Mucosa of rectum (tissue), 2 donors: Measurements from ENCODE around the gene NLRX1.
"Not testable (repeated sequence)": the region's sequence is repeated elsewhere in the genome, so short reads cannot be mapped to it uniquely, and the experiment has no call there.

Experiments used
- H3K27ac ChIP-seq, 2 donors: one replicate each; pipeline ENCODE4 v1.7.0; 2013; ENCODE audit warnings: inconsistent platforms in 2 of 2, low read depth in 2 of 2, low read length in 2 of 2
- H3K27me3 ChIP-seq, 2 donors: one replicate each; pipeline ENCODE4 v1.7.0; 2013; ENCODE audit warnings: low read length in 2 of 2; ENCODE audit not compliant: control insufficient read depth in 2 of 2, insufficient read depth in 2 of 2
- H3K36me3 ChIP-seq, 2 donors: one replicate each; pipeline ENCODE4 v1.7.0; 2013; ENCODE audit warnings: low read length in 2 of 2; ENCODE audit not compliant: control insufficient read depth in 2 of 2, insufficient read depth in 2 of 2
- H3K4me1 ChIP-seq, 2 donors: one replicate each; pipeline ENCODE4 v1.7.0; 2013; ENCODE audit warnings: low read length in 2 of 2, mild to moderate bottlenecking in 1 of 2; ENCODE audit not compliant: control insufficient read depth in 2 of 2, insufficient read depth in 2 of 2
- H3K4me3 ChIP-seq, 2 donors: one replicate each; pipeline ENCODE4 v1.7.0; 2013; ENCODE audit warnings: low read length in 2 of 2
- H3K9ac ChIP-seq, 2 donors: one replicate each; pipeline ENCODE4 v1.7.0; 2013; ENCODE audit warnings: low read length in 2 of 2, low read depth in 1 of 2, mild to moderate bottlenecking in 1 of 2
- H3K9me3 ChIP-seq, 2 donors: one replicate each; pipeline ENCODE4 v1.7.0; 2013; ENCODE audit warnings: low read length in 2 of 2; ENCODE audit not compliant: control insufficient read depth in 2 of 2
- donor health status: healthy.
- donor health status: Normal muscosa, but diverticular disease.

The NLRX1 gene

DNA sequence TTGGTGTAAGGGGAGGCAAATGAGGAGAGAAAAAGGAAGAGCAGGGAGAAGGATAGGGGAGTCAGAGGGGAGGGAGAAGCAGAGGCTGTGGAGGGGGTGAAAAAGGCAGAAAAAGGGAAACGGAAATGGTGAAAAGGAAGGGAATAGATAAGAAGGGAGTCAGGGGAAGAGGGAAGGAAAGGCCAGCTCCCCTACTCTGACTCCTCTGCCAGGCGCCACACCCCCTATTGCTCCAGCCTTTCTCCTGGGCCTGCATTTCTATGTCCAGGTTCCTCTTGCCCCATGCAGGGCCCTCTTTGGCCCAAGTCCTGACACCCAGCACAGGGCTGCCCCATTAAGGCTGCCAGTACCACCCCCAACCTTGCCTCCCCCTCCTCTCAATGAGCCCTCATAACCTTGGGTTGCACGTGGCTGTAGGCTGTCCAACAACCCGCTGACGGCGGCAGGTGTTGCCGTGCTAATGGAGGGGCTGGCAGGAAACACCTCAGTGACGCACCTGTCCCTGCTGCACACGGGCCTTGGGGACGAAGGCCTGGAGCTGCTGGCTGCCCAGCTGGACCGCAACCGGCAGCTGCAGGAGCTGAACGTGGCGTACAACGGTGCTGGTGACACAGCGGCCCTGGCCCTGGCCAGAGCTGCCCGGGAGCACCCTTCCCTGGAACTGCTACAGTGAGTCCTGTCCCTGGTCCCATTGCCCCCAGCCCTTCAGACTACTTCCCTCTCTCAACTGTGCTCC lies 13.3 kb downstream of the NLRX1 start:
- no peak overlapping the region for H3K27ac ChIP-seq

DNA sequence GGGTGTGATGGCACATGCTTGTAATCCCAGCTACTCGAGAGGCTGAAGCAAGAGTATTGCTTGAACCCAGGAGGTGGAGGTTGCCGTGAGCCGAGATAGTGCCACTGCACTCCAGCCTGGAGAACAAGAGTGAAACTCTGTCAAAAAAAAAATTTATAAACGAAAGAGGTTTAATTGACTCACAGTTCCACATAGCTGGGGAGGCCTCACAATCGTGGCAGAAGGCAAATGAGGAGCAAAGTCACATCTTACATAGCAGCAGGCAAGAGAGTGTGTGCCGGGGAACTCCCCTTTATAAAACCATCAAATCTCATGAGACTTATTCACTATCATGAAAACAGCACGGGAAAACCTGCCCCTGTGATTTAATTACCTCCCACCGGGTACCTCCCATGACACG lies 15.9 kb downstream of the NLRX1 start:
- H3K9ac ChIP-seq, H3K27me3 ChIP-seq, H3K4me3 ChIP-seq, H3K9me3 ChIP-seq, H3K27ac ChIP-seq: not testable (repeated sequence)
- Histone ChIP-seq H3K36me3 (peaks cover 7 to 14% of the 10 kb centered on the region in 2 donors), H3K4me1 (peaks cover 16 to 19% of the 10 kb centered on the region in 2 donors)

More for the DNA sequence above, 13.3 kb downstream of the NLRX1 start:
- Histone ChIP-seq H3K36me3 (peaks cover 7 to 14% of the 10 kb centered on the region in 2 donors), H3K9me3 (no peaks in the 10 kb centered on the region), H3K4me1 (peaks cover 5 to 7% of the 10 kb centered on the region in 2 donors), H3K4me3 (no peak overlapping the region), H3K9ac (no peak overlapping the region), H3K27me3 (no peaks in the 10 kb centered on the region)

DNA sequence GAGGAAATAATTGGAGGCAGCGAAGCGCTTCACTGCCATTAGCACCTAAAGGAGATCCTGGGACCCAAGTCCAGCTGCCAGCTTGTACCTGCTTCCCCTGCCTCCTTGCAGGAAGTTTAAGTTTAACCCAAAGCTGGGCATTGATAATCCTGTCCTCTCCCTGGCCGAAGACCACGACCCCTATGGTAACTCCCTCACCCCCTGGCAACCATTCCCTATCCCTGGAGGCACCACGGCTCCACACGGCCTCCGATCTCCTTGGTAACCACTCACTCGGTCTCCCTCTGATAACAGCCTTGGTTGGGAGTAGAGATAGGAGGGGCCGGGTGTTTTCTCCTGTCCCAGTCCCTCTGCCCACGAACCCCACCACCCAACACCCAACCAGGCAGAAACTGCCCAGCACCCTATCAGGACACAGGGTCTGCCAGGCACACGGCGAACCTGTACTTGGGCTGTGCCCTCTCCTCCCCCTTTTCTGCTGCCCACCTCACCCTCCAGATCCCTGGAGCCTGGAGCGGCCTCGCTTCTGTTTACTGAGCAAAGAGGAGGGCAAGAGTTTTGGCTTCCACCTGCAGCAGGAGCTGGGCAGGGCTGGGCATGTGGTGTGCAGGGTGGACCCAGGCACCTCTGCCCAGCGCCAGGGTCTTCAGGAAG lies 17.6 kb downstream of the NLRX1 start:
- H3K27me3 ChIP-seq: no peaks in the 10 kb centered on the region
- H3K4me3 ChIP-seq: peak overlapping the region; percentile 64 to 83
- peak overlapping the region; percentile 69 to 79 for H3K27ac ChIP-seq
- H3K36me3 ChIP-seq: peaks cover 0 to 13% of the 10 kb centered on the region in 2 donors
- no peaks in the 10 kb centered on the region for H3K9me3 ChIP-seq
- H3K9ac ChIP-seq: peak overlapping the region; percentile 72 to 81
- peaks cover 16 to 22% of the 10 kb centered on the region in 2 donors for H3K4me1 ChIP-seq

DNA sequence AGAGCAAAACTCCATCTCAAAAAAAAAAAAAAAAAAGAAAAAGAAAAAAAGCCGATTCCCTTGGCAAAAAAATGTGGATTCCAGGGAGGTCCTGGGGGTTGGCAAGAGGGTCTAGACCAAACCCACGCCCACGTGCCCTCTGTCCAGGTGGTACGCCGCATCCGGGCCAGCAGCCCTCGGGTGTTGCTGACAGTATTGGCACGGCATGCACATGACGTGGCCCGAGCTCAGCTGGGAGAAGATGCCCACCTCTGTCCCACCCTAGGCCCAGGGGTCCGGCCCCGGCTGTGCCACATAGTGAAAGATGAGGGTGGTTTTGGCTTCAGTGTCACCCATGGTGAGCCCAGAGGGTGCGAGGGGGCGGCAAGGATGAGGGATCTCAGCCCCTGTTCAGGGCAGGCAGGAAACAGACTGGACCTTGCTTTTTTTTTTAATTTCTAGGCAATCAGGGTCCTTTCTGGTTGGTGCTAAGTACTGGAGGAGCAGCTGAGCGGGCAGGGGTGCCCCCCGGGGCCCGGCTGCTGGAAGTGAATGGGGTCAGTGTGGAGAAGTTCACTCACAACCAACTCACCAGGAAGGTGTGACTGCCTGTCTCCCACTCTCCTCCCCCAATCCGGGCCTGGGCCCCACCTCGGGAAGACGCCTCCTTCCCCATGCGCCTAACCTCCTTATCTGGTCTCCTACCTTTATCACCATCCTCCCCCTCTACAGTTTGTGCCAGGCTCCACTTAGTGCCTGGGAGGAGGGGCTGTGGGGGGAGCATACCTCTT lies 18.8 kb downstream of the NLRX1 start:
- no peak overlapping the region for H3K27ac ChIP-seq
- no peak overlapping the region for H3K9ac ChIP-seq
- H3K27me3 ChIP-seq: no peaks in the 10 kb centered on the region
- no peak overlapping the region for H3K4me3 ChIP-seq
- H3K36me3 ChIP-seq: peaks cover 0 to 9% of the 10 kb centered on the region in 2 donors
- H3K9me3 ChIP-seq: no peaks in the 10 kb centered on the region
- H3K4me1 ChIP-seq: peaks cover 16 to 22% of the 10 kb centered on the region in 2 donors

DNA sequence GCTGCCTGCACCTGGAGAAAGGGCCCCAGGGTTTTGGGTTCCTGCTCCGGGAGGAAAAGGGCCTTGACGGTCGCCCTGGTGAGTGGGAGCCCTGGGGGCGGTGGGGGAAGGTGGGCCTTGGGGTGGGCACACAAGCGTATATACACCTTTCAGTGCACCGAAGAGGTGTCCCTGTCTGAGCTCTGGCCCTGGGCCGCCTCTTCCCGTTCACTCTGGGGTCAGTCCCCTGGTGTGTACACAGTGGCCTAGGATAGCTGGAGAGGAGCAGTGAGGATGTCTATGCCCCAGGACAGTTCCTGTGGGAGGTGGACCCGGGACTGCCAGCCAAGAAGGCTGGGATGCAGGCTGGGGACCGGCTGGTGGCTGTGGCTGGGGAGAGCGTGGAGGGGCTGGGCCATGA lies 19.5 kb downstream of the NLRX1 start:
- no peak overlapping the region for H3K4me3 ChIP-seq
- peaks cover 0 to 8% of the 10 kb centered on the region in 2 donors for H3K36me3 ChIP-seq
- no peak overlapping the region for H3K9ac ChIP-seq
- no peak overlapping the region for H3K27ac ChIP-seq
- H3K4me1 ChIP-seq: peaks cover 16 to 22% of the 10 kb centered on the region in 2 donors
- no peaks in the 10 kb centered on the region for H3K27me3 ChIP-seq
- H3K9me3 ChIP-seq: no peaks in the 10 kb centered on the region

DNA sequence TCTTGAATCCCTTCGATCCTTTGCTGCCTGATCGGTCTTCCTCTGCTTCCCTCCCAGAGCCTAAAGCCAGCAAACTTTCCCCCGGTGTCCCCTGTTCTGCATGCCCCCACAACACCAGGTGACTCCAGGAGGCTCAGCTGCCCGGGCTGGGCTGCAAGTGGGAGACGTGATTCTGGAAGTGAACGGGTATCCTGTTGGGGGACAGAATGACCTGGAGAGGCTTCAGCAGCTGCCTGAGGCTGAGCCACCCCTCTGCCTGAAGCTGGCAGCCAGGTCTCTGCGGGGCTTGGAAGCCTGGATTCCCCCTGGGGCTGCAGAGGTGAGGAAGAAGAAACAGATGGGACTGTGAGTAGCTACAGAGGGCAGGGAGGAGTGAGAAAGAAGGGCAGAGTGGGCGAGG lies 20.4 kb downstream of the NLRX1 start:
- H3K36me3 ChIP-seq: peaks cover 0 to 4% of the 10 kb centered on the region in 2 donors
- H3K4me1 ChIP-seq: peaks cover 16 to 22% of the 10 kb centered on the region in 2 donors
- H3K27me3 ChIP-seq: no peaks in the 10 kb centered on the region
- no peak overlapping the region for H3K4me3 ChIP-seq
- no peak overlapping the region for H3K27ac ChIP-seq
- H3K9ac ChIP-seq: no peak overlapping the region
- H3K9me3 ChIP-seq: no peaks in the 10 kb centered on the region

DNA sequence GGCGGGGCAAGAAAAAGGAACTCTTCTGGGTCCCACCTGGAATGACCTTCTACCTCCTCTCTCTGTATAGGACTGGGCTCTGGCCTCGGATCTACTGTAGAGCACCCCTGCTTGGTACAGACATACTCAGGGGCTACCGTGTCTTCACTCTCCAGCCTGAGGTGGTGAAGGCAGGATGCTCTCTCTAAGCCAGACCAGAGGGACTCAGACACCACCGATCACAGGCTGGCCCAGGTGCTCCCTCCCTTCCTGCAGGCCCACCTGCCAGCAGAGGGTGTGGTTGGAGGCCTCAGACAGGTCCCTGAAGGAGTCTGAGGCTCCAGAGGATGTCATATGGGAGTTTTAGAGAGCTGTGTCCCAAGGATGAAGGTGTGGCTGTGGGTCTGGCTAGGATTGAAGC lies 20.9 kb downstream of the NLRX1 start:
- Histone ChIP-seq H3K9ac (no peak overlapping the region), H3K9me3 (no peaks in the 10 kb centered on the region), H3K27ac (no peak overlapping the region), H3K27me3 (no peaks in the 10 kb centered on the region), H3K36me3 (peaks cover 0 to 4% of the 10 kb centered on the region in 2 donors), H3K4me1 (peaks cover 16 to 22% of the 10 kb centered on the region in 2 donors), H3K4me3 (no peak overlapping the region)

DNA sequence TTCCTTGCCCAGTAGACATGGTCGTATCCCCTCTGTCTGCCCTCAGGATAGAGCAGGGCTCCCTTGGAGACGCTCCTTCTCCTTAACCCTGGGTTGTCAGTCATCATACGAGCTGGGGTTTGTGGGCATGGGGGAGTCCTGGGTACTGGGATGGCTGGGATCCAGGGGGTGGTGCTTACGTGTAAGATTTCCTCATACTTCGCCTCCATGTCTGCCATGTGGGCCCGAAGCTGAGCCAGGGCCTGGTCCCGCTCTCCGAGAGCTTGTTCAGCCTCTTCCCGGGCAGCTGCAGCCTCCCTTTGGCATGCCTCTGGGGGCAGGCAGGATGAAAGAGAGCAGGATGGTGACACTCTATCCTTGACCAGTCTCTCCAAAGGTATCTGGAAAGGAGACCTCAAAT lies 22.0 kb downstream of the NLRX1 start:
- no peak overlapping the region for H3K9ac ChIP-seq
- no peak overlapping the region for H3K4me3 ChIP-seq
- peaks cover 14 to 22% of the 10 kb centered on the region in 2 donors for H3K4me1 ChIP-seq
- H3K9me3 ChIP-seq: no peaks in the 10 kb centered on the region
- no peaks in the 10 kb centered on the region for H3K27me3 ChIP-seq
- peak overlapping the region in 1 of 2 donors; percentile 9 for H3K27ac ChIP-seq
- peaks cover 0 to 4% of the 10 kb centered on the region in 2 donors for H3K36me3 ChIP-seq

DNA sequence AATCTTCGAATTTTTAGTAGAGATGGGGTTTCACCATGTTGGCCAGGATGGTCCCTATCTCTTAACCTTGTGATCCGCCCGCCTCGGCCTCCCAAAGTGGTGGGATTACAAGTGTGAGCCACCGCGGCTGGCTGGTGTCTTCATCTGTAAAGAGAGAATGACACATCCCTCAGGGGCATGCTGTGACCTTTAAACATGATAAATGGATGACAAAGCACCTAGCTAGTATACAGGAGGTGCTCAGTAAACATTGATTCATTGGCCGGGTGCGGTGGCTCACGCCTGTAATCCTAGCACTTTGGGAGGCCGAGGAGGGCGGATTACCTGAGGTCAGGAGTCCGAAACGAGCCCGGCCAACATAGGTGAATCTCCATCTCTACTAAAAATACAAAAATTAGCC lies 22.7 kb downstream of the NLRX1 start:
- H3K27me3 ChIP-seq, H3K9ac ChIP-seq, H3K27ac ChIP-seq, H3K9me3 ChIP-seq, H3K4me3 ChIP-seq, H3K36me3 ChIP-seq: not testable (repeated sequence)
- peaks cover 14 to 19% of the 10 kb centered on the region in 2 donors for H3K4me1 ChIP-seq

DNA sequence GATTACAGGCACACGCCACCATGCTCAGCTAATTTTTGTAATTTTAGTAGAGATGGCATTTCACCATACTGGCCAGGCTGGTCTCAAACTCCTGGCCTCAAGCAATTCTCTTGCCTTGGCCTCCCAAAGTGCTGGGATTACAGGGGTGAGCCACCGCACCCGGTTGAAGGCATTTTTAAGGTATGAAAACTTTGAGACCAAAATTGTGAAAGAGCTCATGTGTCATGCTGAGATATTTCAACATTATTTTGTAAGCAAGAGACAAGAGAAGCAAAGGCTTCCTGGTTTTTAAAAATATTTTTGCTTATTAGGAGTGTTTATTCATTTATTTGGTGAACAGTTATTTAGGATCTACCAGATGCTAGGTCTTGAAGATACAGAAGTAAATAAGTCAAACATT lies 23.6 kb downstream of the NLRX1 start:
- no peak overlapping the region for H3K27ac ChIP-seq
- H3K9ac ChIP-seq: no peak overlapping the region
- peaks cover 14 to 16% of the 10 kb centered on the region in 2 donors for H3K4me1 ChIP-seq
- no peaks in the 10 kb centered on the region for H3K9me3 ChIP-seq
- no peak overlapping the region for H3K4me3 ChIP-seq
- H3K36me3 ChIP-seq: peaks cover 0 to 4% of the 10 kb centered on the region in 2 donors
- H3K27me3 ChIP-seq: no peaks in the 10 kb centered on the region
